K562 (cell line): ENCODE data around the gene PSMA7. TPM values are rescaled to one million over a fixed set of nuclear protein-coding genes. Genes with fewer than 3 reads are reported as not detected.

Experiments used
- DPF2 ChIP-seq: fragments of 450-650 bp; IDR thresholded peaks from 2 replicates; pipeline ENCODE4 v1.6.1; 2016
- KDM1A ChIP-seq, 2 experiments: fragments of 450-650 bp; IDR thresholded peaks; 2 replicates each; pipeline ENCODE4 v1.6.1; 2016; ENCODE audit warnings: mild to moderate bottlenecking in 2 of 2
- MAFG ChIP-seq: fragments of 450-650 bp; conservative IDR thresholded peaks from 2 replicates; pipeline ENCODE4 v1.6.1; 2016; ENCODE audit warnings: missing genetic modification characterization, missing compliant biosample characterization
- PRMT5 ChIP-seq: sonication (generic); formaldehyde crosslinking; IDR thresholded peaks from 2 replicates; pipeline ENCODE4 v1.5.0; 2020; ENCODE audit warnings: missing genetic modification reagents
- SMAD1 ChIP-seq: fragments of 150-350 bp; IDR thresholded peaks from 2 replicates; pipeline ENCODE4 v1.6.1; 2014; ENCODE audit warnings: low read length, low read depth; ENCODE audit not compliant: partially characterized antibody
- TRIM24 ChIP-seq, 2 experiments: fragments of 450-650 bp; IDR thresholded peaks; 2 replicates each; pipeline ENCODE4 v1.6.1; 2016
- ZNF175 ChIP-seq: fragments of 200-800 bp; sonication (Bioruptor generic); IDR thresholded peaks from 2 replicates; pipeline ENCODE4 v1.6.1; 2016; ENCODE audit warnings: low read depth, mild to moderate bottlenecking, missing genetic modification characterization, missing compliant biosample characterization
- polyA plus RNA-seq, 8 experiments: library from polyadenylated mRNA; depleted of rRNA in 4 of 8; stranded (reverse) in 5 of 8; unstranded in 3 of 8; fragments of >200 nt; fragmentation: Nextera tagmentation in 2 of 8; fragmentation: Illumina TruSeq in 1 of 8; extraction: Ambion mirVana in 2 of 8; extraction: Trizol in 1 of 8; gene quantifications; 2 replicates each; pipeline versions ENCODE4 v1.2.1 to v1.2.3, GENCODE V29; 2011 to 2014; ENCODE audit warnings: inconsistent platforms in 1 of 8, missing spikeins in 1 of 8
- total RNA-seq, 7 experiments: library from RNA; depleted of rRNA in 6 of 7; stranded (reverse); fragments of >200 nt in 6 of 7; fragmentation: Illumina TruSeq in 2 of 7; extraction: Trizol in 2 of 7; gene quantifications; 2 replicates each; pipeline versions ENCODE4 v1.2.1 to v1.2.3, GENCODE V29; 2011 to 2021; ENCODE audit warnings: low replicate concordance in 1 of 7
- TF ChIP-seq, protein P1 (sequence below), 2 experiments: IDR thresholded peaks; 2 replicates each; pipeline ENCODE4 v1.6.1; 2011; ENCODE audit warnings: borderline replicate concordance in 1 of 2, control low read depth in 1 of 2, low read depth in 1 of 2, low read length in 1 of 2, mild to moderate bottlenecking in 1 of 2, mixed read lengths in 1 of 2, moderate library complexity in 1 of 2; ENCODE audit not compliant: insufficient read depth in 1 of 2, insufficient read length in 1 of 2, poor library complexity in 1 of 2, severe bottlenecking in 1 of 2; ENCODE audit errors: extremely low read depth in 1 of 2
- TF ChIP-seq, protein P2 (sequence below): fragments of 200-600 bp; sonication (generic); IDR thresholded peaks from one replicate; pipeline ENCODE4 v1.6.1; 2012; ENCODE audit warnings: mild to moderate bottlenecking, low read depth, low read length, inconsistent platforms
- TF ChIP-seq, protein P3 (sequence below), 2 experiments: fragments of 450-650 bp in 1 of 2; IDR thresholded peaks; 2 replicates each; pipeline ENCODE4 v1.6.1; 2011 to 2017; ENCODE audit warnings: low read depth in 2 of 2, antibody characterized with exemption in 1 of 2, borderline replicate concordance in 1 of 2, low read length in 1 of 2, mild to moderate bottlenecking in 1 of 2, mixed read lengths in 1 of 2; ENCODE audit not compliant: control insufficient read depth in 1 of 2

Gene PSMA7
- total and polyA plus RNA-seq, 9 of the 15 experiments (the other 6 are each of a cell fraction or from before 2014, with no cell fraction given): 257 to 510 (median 393) TPM

- TF ChIP-seq, protein P1, sequence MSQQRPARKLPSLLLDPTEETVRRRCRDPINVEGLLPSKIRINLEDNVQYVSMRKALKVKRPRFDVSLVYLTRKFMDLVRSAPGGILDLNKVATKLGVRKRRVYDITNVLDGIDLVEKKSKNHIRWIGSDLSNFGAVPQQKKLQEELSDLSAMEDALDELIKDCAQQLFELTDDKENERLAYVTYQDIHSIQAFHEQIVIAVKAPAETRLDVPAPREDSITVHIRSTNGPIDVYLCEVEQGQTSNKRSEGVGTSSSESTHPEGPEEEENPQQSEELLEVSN (IDR thresholded peaks at IDR 0.05; ENCODE audit: borderline replicate concordance in 1 of 2, extremely low read depth in 1 of 2, insufficient read depth in 1 of 2, insufficient read length in 1 of 2, low read depth in 1 of 2, low read length in 1 of 2, poor library complexity in 1 of 2, severe bottlenecking in 1 of 2): no peak
- TF ChIP-seq TRIM24 (IDR thresholded peaks at IDR 0.05) (peak; percentile 70 to 85; a peak in 3 of 4 replicates), MAFG (tag) (peak; percentile 72), PRMT5 (CRISPR knock-in tag) (no peak), ZNF175 (CRISPR knock-in tag) (0 out of 2 replicates have a peak, but pooled peaks have one; percentile 26), KDM1A (IDR thresholded peaks at IDR 0.05) (peak in 1 of 2 experiments; percentile 43; a peak in 1 of 4 replicates), DPF2 (peak; percentile 79), SMAD1 (no peak)
- TF ChIP-seq, protein P2, sequence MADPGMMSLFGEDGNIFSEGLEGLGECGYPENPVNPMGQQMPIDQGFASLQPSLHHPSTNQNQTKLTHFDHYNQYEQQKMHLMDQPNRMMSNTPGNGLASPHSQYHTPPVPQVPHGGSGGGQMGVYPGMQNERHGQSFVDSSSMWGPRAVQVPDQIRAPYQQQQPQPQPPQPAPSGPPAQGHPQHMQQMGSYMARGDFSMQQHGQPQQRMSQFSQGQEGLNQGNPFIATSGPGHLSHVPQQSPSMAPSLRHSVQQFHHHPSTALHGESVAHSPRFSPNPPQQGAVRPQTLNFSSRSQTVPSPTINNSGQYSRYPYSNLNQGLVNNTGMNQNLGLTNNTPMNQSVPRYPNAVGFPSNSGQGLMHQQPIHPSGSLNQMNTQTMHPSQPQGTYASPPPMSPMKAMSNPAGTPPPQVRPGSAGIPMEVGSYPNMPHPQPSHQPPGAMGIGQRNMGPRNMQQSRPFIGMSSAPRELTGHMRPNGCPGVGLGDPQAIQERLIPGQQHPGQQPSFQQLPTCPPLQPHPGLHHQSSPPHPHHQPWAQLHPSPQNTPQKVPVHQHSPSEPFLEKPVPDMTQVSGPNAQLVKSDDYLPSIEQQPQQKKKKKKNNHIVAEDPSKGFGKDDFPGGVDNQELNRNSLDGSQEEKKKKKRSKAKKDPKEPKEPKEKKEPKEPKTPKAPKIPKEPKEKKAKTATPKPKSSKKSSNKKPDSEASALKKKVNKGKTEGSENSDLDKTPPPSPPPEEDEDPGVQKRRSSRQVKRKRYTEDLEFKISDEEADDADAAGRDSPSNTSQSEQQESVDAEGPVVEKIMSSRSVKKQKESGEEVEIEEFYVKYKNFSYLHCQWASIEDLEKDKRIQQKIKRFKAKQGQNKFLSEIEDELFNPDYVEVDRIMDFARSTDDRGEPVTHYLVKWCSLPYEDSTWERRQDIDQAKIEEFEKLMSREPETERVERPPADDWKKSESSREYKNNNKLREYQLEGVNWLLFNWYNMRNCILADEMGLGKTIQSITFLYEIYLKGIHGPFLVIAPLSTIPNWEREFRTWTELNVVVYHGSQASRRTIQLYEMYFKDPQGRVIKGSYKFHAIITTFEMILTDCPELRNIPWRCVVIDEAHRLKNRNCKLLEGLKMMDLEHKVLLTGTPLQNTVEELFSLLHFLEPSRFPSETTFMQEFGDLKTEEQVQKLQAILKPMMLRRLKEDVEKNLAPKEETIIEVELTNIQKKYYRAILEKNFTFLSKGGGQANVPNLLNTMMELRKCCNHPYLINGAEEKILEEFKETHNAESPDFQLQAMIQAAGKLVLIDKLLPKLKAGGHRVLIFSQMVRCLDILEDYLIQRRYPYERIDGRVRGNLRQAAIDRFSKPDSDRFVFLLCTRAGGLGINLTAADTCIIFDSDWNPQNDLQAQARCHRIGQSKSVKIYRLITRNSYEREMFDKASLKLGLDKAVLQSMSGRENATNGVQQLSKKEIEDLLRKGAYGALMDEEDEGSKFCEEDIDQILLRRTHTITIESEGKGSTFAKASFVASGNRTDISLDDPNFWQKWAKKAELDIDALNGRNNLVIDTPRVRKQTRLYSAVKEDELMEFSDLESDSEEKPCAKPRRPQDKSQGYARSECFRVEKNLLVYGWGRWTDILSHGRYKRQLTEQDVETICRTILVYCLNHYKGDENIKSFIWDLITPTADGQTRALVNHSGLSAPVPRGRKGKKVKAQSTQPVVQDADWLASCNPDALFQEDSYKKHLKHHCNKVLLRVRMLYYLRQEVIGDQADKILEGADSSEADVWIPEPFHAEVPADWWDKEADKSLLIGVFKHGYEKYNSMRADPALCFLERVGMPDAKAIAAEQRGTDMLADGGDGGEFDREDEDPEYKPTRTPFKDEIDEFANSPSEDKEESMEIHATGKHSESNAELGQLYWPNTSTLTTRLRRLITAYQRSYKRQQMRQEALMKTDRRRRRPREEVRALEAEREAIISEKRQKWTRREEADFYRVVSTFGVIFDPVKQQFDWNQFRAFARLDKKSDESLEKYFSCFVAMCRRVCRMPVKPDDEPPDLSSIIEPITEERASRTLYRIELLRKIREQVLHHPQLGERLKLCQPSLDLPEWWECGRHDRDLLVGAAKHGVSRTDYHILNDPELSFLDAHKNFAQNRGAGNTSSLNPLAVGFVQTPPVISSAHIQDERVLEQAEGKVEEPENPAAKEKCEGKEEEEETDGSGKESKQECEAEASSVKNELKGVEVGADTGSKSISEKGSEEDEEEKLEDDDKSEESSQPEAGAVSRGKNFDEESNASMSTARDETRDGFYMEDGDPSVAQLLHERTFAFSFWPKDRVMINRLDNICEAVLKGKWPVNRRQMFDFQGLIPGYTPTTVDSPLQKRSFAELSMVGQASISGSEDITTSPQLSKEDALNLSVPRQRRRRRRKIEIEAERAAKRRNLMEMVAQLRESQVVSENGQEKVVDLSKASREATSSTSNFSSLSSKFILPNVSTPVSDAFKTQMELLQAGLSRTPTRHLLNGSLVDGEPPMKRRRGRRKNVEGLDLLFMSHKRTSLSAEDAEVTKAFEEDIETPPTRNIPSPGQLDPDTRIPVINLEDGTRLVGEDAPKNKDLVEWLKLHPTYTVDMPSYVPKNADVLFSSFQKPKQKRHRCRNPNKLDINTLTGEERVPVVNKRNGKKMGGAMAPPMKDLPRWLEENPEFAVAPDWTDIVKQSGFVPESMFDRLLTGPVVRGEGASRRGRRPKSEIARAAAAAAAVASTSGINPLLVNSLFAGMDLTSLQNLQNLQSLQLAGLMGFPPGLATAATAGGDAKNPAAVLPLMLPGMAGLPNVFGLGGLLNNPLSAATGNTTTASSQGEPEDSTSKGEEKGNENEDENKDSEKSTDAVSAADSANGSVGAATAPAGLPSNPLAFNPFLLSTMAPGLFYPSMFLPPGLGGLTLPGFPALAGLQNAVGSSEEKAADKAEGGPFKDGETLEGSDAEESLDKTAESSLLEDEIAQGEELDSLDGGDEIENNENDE: no peak
- TF ChIP-seq, protein P3, sequence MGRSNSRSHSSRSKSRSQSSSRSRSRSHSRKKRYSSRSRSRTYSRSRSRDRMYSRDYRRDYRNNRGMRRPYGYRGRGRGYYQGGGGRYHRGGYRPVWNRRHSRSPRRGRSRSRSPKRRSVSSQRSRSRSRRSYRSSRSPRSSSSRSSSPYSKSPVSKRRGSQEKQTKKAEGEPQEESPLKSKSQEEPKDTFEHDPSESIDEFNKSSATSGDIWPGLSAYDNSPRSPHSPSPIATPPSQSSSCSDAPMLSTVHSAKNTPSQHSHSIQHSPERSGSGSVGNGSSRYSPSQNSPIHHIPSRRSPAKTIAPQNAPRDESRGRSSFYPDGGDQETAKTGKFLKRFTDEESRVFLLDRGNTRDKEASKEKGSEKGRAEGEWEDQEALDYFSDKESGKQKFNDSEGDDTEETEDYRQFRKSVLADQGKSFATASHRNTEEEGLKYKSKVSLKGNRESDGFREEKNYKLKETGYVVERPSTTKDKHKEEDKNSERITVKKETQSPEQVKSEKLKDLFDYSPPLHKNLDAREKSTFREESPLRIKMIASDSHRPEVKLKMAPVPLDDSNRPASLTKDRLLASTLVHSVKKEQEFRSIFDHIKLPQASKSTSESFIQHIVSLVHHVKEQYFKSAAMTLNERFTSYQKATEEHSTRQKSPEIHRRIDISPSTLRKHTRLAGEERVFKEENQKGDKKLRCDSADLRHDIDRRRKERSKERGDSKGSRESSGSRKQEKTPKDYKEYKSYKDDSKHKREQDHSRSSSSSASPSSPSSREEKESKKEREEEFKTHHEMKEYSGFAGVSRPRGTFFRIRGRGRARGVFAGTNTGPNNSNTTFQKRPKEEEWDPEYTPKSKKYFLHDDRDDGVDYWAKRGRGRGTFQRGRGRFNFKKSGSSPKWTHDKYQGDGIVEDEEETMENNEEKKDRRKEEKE (IDR thresholded peaks at IDR 0.05; ENCODE audit: borderline replicate concordance in 1 of 2, control insufficient read depth in 1 of 2, low read depth in 2 of 2, low read length in 1 of 2): no peak
These were observed 54.7 kb downstream of the PSMA7 start (continued) for GRCh38 chr20:62088258-62089127.
